T-helper 17 cell (primary cell): Measurements from ENCODE around the gene AKAP11. TPM values are rescaled to one million over a fixed set of nuclear protein-coding genes. Genes with fewer than 3 reads are reported as not detected.
"Not testable (repeated sequence)": the region's sequence is repeated elsewhere in the genome, so short reads cannot be mapped to it uniquely, and the experiment has no call there.

Experiments used
- ATAC-seq: fragments of 150-1000 bp; cut with Tn5 transposase; 2 replicates; pipeline ENCODE4 v1.10.0; 2021; ENCODE audit warnings: mild to moderate bottlenecking, moderate library complexity
- DNase-seq, 3 donors: peaks; one replicate each; pipeline versions ENCODE4 v3.0.0 to v3.0.0-alpha.2; 2020 to 2021
- H3K9me3 ChIP-seq: one replicate; pipeline ENCODE4 v1.7.0; 2013; ENCODE audit warnings: low read length, mild to moderate bottlenecking; ENCODE audit not compliant: control insufficient read depth, poor library complexity, severe bottlenecking
- H3K27ac Mint-ChIP-seq: one replicate; pipeline ENCODE4 v1.8.0; 2022; ENCODE audit warnings: mild to moderate bottlenecking, moderate library complexity, mixed read lengths
- H3K27me3 Mint-ChIP-seq: one replicate; pipeline ENCODE4 v1.8.0; 2022; ENCODE audit warnings: mixed read lengths
- H3K36me3 Mint-ChIP-seq: one replicate; pipeline ENCODE4 v1.8.0; 2022; ENCODE audit warnings: low read depth, mixed read lengths
- H3K4me1 Mint-ChIP-seq: one replicate; pipeline ENCODE4 v1.8.0; 2022; ENCODE audit warnings: mild to moderate bottlenecking, mixed read lengths
- H3K4me3 Mint-ChIP-seq: one replicate; pipeline ENCODE4 v1.8.0; 2022; ENCODE audit warnings: mild to moderate bottlenecking, moderate library complexity, mixed read lengths
- total RNA-seq, 4 donors: library from RNA in 2 of 4; stranded (reverse) in 2 of 4; gene quantifications; one replicate each; pipeline ENCODE4 v1.2.3 and lab custom pipeline; 2022 to 2026

Gene AKAP11
- total RNA-seq: 10 to 100 TPM; 24.1 to 24.9 TPM
- total RNA-seq (lab: John Stamatoyannopoulos, UW): 88.4 to 97.5 reads per million in 2 donors

- ATAC-seq: peak; percentile 18
- peak within 1 kb of the TSS; percentile 98 for H3K4me3 Mint-ChIP-seq
Measured at GRCh38 chr13:42272115-42272803, at the start of gene AKAP11. AKAP11 (plus strand) TSS chr13:42272152; CDS start chr13:42286349, 14,197 bp downstream.

GRCh38 chr13:42223681-42224080 is 48.3 kb upstream of the AKAP11 start:
- no peaks in the 10 kb centered on the region for H3K4me1 Mint-ChIP-seq
- H3K9me3 ChIP-seq: no peaks in the 10 kb centered on the region
- H3K27ac Mint-ChIP-seq: no peak overlapping the region
- peaks cover 16% of the 10 kb centered on the region for H3K36me3 Mint-ChIP-seq
- no peak for ATAC-seq
- DNase-seq: no peak
- no peak overlapping the region for H3K4me3 Mint-ChIP-seq
- no peaks in the 10 kb centered on the region for H3K27me3 Mint-ChIP-seq

More at GRCh38 chr13:42272115-42272803, at the start of gene AKAP11:
- peaks cover 50% of the 10 kb centered on the region for H3K4me1 Mint-ChIP-seq
- H3K27ac Mint-ChIP-seq: peak within 1 kb of the TSS; percentile 100
- H3K9me3 ChIP-seq: no peaks in the 10 kb centered on the region
- no peaks in the 10 kb centered on the region for H3K27me3 Mint-ChIP-seq
- DNase-seq: peak in 1 of 3 donors; percentile 35
- no peaks in the 10 kb centered on the region for H3K36me3 Mint-ChIP-seq

- no peak for ATAC-seq
- no peaks in the 10 kb centered on the region for H3K4me1 Mint-ChIP-seq
- no peaks in the 10 kb centered on the region for H3K9me3 ChIP-seq
- no peaks in the 10 kb centered on the region for H3K27me3 Mint-ChIP-seq
- DNase-seq: no peak
- H3K4me3 Mint-ChIP-seq: no peak overlapping the region
- peaks cover 13% of the 10 kb centered on the region for H3K36me3 Mint-ChIP-seq
- no peak overlapping the region for H3K27ac Mint-ChIP-seq
Measured at GRCh38 chr13:42225051-42225450, 46.9 kb upstream of the AKAP11 start.

GRCh38 chr13:42226759-42227158 is 45.2 kb upstream of the AKAP11 start:
- ATAC-seq, H3K27ac Mint-ChIP-seq, H3K4me3 Mint-ChIP-seq, DNase-seq, H3K4me1 Mint-ChIP-seq, H3K9me3 ChIP-seq, H3K36me3 Mint-ChIP-seq, H3K27me3 Mint-ChIP-seq: not testable (repeated sequence)

GRCh38 chr13:42228527-42228926 is 43.4 kb upstream of the AKAP11 start:
- peaks cover 10% of the 10 kb centered on the region for H3K36me3 Mint-ChIP-seq
- H3K27ac Mint-ChIP-seq: no peak overlapping the region
- ATAC-seq: no peak
- no peak for DNase-seq
- no peak overlapping the region for H3K4me3 Mint-ChIP-seq
- H3K27me3 Mint-ChIP-seq: no peaks in the 10 kb centered on the region
- H3K4me1 Mint-ChIP-seq: no peaks in the 10 kb centered on the region
- H3K9me3 ChIP-seq: no peaks in the 10 kb centered on the region

- peaks cover 7% of the 10 kb centered on the region for H3K36me3 Mint-ChIP-seq
- H3K27me3 Mint-ChIP-seq: no peaks in the 10 kb centered on the region
- no peak overlapping the region for H3K4me3 Mint-ChIP-seq
- no peak overlapping the region for H3K27ac Mint-ChIP-seq
- H3K4me1 Mint-ChIP-seq: no peaks in the 10 kb centered on the region
- DNase-seq (no peak), ATAC-seq (no peak)
- no peaks in the 10 kb centered on the region for H3K9me3 ChIP-seq
Measured at GRCh38 chr13:42229287-42229686, 42.7 kb upstream of the AKAP11 start.

GRCh38 chr13:42232671-42233070 is 39.3 kb upstream of the AKAP11 start:
- Mint-ChIP-seq H3K4me1 (no peaks in the 10 kb centered on the region), H3K4me3 (no peak overlapping the region), H3K27me3 (no peaks in the 10 kb centered on the region), H3K36me3 (peaks cover 4% of the 10 kb centered on the region), H3K27ac (no peak overlapping the region)
- DNase-seq: no peak
- no peaks in the 10 kb centered on the region for H3K9me3 ChIP-seq
- no peak for ATAC-seq

GRCh38 chr13:42233726-42234125 is 38.2 kb upstream of the AKAP11 start:
- ATAC-seq (no peak), DNase-seq (no peak)
- H3K9me3 ChIP-seq: no peaks in the 10 kb centered on the region
- peaks cover 2% of the 10 kb centered on the region for H3K36me3 Mint-ChIP-seq
- no peaks in the 10 kb centered on the region for H3K4me1 Mint-ChIP-seq
- H3K4me3 Mint-ChIP-seq: no peak overlapping the region
- no peaks in the 10 kb centered on the region for H3K27me3 Mint-ChIP-seq
- no peak overlapping the region for H3K27ac Mint-ChIP-seq

- no peaks in the 10 kb centered on the region for H3K9me3 ChIP-seq
- Mint-ChIP-seq H3K27me3 (no peaks in the 10 kb centered on the region), H3K36me3 (no peaks in the 10 kb centered on the region), H3K4me3 (no peak overlapping the region), H3K27ac (no peak overlapping the region), H3K4me1 (no peaks in the 10 kb centered on the region)
- DNase-seq (no peak), ATAC-seq (no peak)
Measured at GRCh38 chr13:42239161-42239560, 32.8 kb upstream of the AKAP11 start.

- Mint-ChIP-seq H3K36me3 (no peaks in the 10 kb centered on the region), H3K4me3 (no peak overlapping the region), H3K27ac (no peak overlapping the region), H3K4me1 (no peaks in the 10 kb centered on the region), H3K27me3 (no peaks in the 10 kb centered on the region)
- ATAC-seq (no peak), DNase-seq (no peak)
- H3K9me3 ChIP-seq: no peaks in the 10 kb centered on the region
Measured at GRCh38 chr13:42239644-42240043, 32.3 kb upstream of the AKAP11 start.

- Mint-ChIP-seq H3K27ac (no peak overlapping the region), H3K4me1 (no peaks in the 10 kb centered on the region), H3K27me3 (peaks cover 4% of the 10 kb centered on the region), H3K36me3 (peaks cover 2% of the 10 kb centered on the region), H3K4me3 (no peak overlapping the region)
- no peak for DNase-seq
- ATAC-seq: no peak
- H3K9me3 ChIP-seq: no peaks in the 10 kb centered on the region
Measured at GRCh38 chr13:42246541-42246940, 25.4 kb upstream of the AKAP11 start.

- ATAC-seq: no peak
- Mint-ChIP-seq H3K4me1 (no peaks in the 10 kb centered on the region), H3K27me3 (peaks cover 9% of the 10 kb centered on the region), H3K36me3 (peaks cover 3% of the 10 kb centered on the region), H3K4me3 (no peak overlapping the region), H3K27ac (no peak overlapping the region)
- H3K9me3 ChIP-seq: no peaks in the 10 kb centered on the region
- DNase-seq: no peak
Measured at GRCh38 chr13:42247883-42248282, 24.1 kb upstream of the AKAP11 start.

- no peak overlapping the region for H3K4me3 Mint-ChIP-seq
- no peaks in the 10 kb centered on the region for H3K9me3 ChIP-seq
- DNase-seq (no peak), ATAC-seq (no peak)
- H3K27me3 Mint-ChIP-seq: peaks cover 25% of the 10 kb centered on the region
- H3K36me3 Mint-ChIP-seq: peaks cover 3% of the 10 kb centered on the region
- H3K27ac Mint-ChIP-seq: no peak overlapping the region
- no peaks in the 10 kb centered on the region for H3K4me1 Mint-ChIP-seq
Measured at GRCh38 chr13:42255886-42256285, 16.1 kb upstream of the AKAP11 start.

- no peak for ATAC-seq
- no peaks in the 10 kb centered on the region for H3K36me3 Mint-ChIP-seq
- H3K27me3 Mint-ChIP-seq: peaks cover 20% of the 10 kb centered on the region
- no peak for DNase-seq
- no peak overlapping the region for H3K4me3 Mint-ChIP-seq
- no peak overlapping the region for H3K27ac Mint-ChIP-seq
- no peaks in the 10 kb centered on the region for H3K4me1 Mint-ChIP-seq
- H3K9me3 ChIP-seq: no peaks in the 10 kb centered on the region
Measured at GRCh38 chr13:42258747-42259146, 13.2 kb upstream of the AKAP11 start.
